ENCODE measurements around the gene MYT1. TPM values are rescaled to one million over a fixed set of nuclear protein-coding genes. Genes with fewer than 3 reads are reported as not detected.

MYT1 gene
- total RNA-seq, 1 experiment from 2014 or later, result 5.8 TPM

GRCh38 chr20:64153861-64154589 lies 10.2 kb upstream of the MYT1 start:
- DNase-seq (ENCODE audit: low spot score), result no peak

GRCh38 chr20:64154590-64155257 lies 9.5 kb upstream of the MYT1 start:
- DNase-seq (ENCODE audit: low spot score), result no peak

GRCh38 chr20:64155258-64156135 lies 8.8 kb upstream of the MYT1 start:
- no peak for DNase-seq (ENCODE audit: low spot score)

GRCh38 chr20:64156136-64156885 lies 7.9 kb upstream of the MYT1 start:
- DNase-seq (ENCODE audit: low spot score), result peak; percentile 64

GRCh38 chr20:64156886-64157875 lies 7.1 kb upstream of the MYT1 start:
- no peak for DNase-seq (ENCODE audit: low spot score)

- DNase-seq (ENCODE audit: low spot score), result no peak
These were observed 6.4 kb upstream of the MYT1 start for GRCh38 chr20:64157878-64158277.

- peak; percentile 42 for DNase-seq (ENCODE audit: low spot score)
These were observed 5.6 kb upstream of the MYT1 start for GRCh38 chr20:64158346-64159285.

GRCh38 chr20:64159286-64159680 lies 5.0 kb upstream of the MYT1 start:
- no peak for DNase-seq (ENCODE audit: low spot score)

GRCh38 chr20:64159711-64160110 lies 4.5 kb upstream of the MYT1 start:
- no peak for DNase-seq (ENCODE audit: low spot score)

GRCh38 chr20:64160118-64160517 lies 4.1 kb upstream of the MYT1 start:
- no peak for DNase-seq (ENCODE audit: low spot score)

GRCh38 chr20:64160526-64161355 lies 3.5 kb upstream of the MYT1 start:
- DNase-seq (ENCODE audit: low spot score), result no peak

- DNase-seq (ENCODE audit: low spot score), result no peak
These were observed 2.7 kb upstream of the MYT1 start for GRCh38 chr20:64161356-64162238.

GRCh38 chr20:64162239-64162910 lies 1.9 kb upstream of the MYT1 start:
- DNase-seq (ENCODE audit: low spot score), result no peak

GRCh38 chr20:64163776-64164122 lies 503 bp upstream of the MYT1 start:
- no peak for DNase-seq (ENCODE audit: low spot score)

- DNase-seq (ENCODE audit: low spot score), result no peak
These were observed 1.8 kb downstream of the MYT1 start for GRCh38 chr20:64165866-64166600.
